Vagina (tissue), 2 donors: ENCODE measurements around the gene SEC16A. TPM values are rescaled to one million over a fixed set of nuclear protein-coding genes. Genes with fewer than 3 reads are reported as not detected.

ENCODE experiments used
- DNase-seq, 2 donors: peaks; one replicate each; pipeline ENCODE4 v3.0.0-alpha.2; 2017; ENCODE audit errors: extremely low spot score in 2 of 2
- H3K27ac ChIP-seq: fragments of 200-600 bp; sonication (generic); one replicate; pipeline ENCODE4 v1.5.1; 2019
- H3K27me3 ChIP-seq: fragments of 200-600 bp; sonication (generic); one replicate; pipeline ENCODE4 v1.5.1; 2019
- H3K36me3 ChIP-seq, 2 donors: fragments of 200-600 bp; sonication (generic); one replicate each; pipeline ENCODE4 v1.5.1; 2017 to 2019
- H3K4me1 ChIP-seq: fragments of 200-600 bp; sonication (generic); one replicate; pipeline ENCODE4 v1.5.1; 2019
- H3K4me3 ChIP-seq, 2 donors: fragments of 200-600 bp; sonication (generic); 1 replicate in 1 of 2; 2 replicates in 1 of 2; pipeline ENCODE4 v1.5.1; 2016 to 2019
- H3K9me3 ChIP-seq: fragments of 200-600 bp; sonication (generic); one replicate; pipeline ENCODE4 v1.5.1; 2019
- CTCF ChIP-seq, 3 experiments: fragments of 450-650 bp in 2 of 3; fragments of 200-600 bp in 1 of 3; sonication (generic) in 1 of 3; IDR thresholded peaks; one replicate each; pipeline ENCODE4 v1.5.1; 2017 to 2019; ENCODE audit warnings: antibody characterized with exemption in 3 of 3, mild to moderate bottlenecking in 2 of 3, moderate library complexity in 2 of 3
- POLR2A ChIP-seq, 2 donors: fragments of 450-650 bp; IDR thresholded peaks; one replicate each; pipeline ENCODE4 v1.6.1; 2017; ENCODE audit warnings: antibody characterized with exemption in 2 of 2, mild to moderate bottlenecking in 2 of 2, moderate library complexity in 2 of 2
- POLR2AphosphoS5 ChIP-seq, 2 donors: sonication (generic); formaldehyde crosslinking; IDR thresholded peaks; one replicate each; pipeline ENCODE4 v1.9.0; 2017; ENCODE audit warnings: antibody characterized with exemption in 2 of 2, mild to moderate bottlenecking in 2 of 2, low read depth in 1 of 2; ENCODE audit not compliant: insufficient read depth in 1 of 2
- intact Hi-C: fragments of 100-400 bp; cut with DNase I; formaldehyde crosslinking; loops from one replicate; pipeline ENCODE4 v1.15.1; 2023
- total RNA-seq: library from RNA; depleted of rRNA; stranded (reverse); fragments of >200 nt; gene quantifications from one replicate; pipeline ENCODE4 v1.2.3, GENCODE V29; 2016

Gene SEC16A
- total RNA-seq, 1 donor from 2014 or later, result 52.3 TPM

DNA sequence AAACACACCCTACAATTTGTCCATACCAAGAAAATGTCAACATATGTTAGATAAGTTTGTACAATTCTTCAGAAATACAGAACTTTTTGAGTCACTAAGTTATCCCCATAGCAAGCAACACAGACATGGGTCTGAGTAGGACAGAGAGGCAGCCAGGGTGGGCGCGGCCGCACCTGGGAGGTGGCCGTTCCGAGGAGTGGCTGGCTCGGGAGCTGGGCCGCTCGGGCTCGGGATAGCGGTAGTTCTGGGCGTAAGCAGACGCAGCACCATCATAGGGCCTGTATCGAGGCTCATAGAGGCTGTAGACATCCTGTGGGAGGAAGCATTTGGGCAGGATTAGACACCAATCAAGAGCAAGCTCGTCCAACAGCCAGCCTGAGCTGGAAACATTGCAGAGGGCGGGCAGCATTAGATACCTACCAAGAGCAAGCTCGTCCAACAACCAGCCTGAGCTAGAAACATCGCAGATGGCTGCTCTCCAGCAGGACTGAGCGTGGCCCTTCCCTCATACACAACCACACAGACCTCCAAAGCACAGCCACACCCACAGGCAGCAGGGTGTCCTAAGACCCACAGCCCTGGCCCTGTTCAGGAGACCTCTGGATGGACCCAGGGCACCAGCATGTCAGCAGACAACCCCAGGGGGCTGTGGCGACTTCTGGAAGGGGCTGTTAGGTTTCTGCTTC, 10.9 kb downstream of the SEC16A start:
- Histone ChIP-seq H3K4me3 (no peak overlapping the region), H3K9me3 (no peaks in the 10 kb centered on the region), H3K4me1 (no peaks in the 10 kb centered on the region), H3K27me3 (no peaks in the 10 kb centered on the region), H3K27ac (no peak overlapping the region), H3K36me3 (peaks cover 4 to 93% of the 10 kb centered on the region in 2 donors)
- intact Hi-C loops, result no loop called here
- no peak for DNase-seq
- TF ChIP-seq POLR2A (IDR thresholded peaks at IDR 0.05) (no peak), CTCF (IDR thresholded peaks at IDR 0.05) (no peak), POLR2AphosphoS5 (IDR thresholded peaks at IDR 0.05; ENCODE audit: insufficient read depth in 1 of 2, low read depth in 1 of 2) (no peak)

DNA sequence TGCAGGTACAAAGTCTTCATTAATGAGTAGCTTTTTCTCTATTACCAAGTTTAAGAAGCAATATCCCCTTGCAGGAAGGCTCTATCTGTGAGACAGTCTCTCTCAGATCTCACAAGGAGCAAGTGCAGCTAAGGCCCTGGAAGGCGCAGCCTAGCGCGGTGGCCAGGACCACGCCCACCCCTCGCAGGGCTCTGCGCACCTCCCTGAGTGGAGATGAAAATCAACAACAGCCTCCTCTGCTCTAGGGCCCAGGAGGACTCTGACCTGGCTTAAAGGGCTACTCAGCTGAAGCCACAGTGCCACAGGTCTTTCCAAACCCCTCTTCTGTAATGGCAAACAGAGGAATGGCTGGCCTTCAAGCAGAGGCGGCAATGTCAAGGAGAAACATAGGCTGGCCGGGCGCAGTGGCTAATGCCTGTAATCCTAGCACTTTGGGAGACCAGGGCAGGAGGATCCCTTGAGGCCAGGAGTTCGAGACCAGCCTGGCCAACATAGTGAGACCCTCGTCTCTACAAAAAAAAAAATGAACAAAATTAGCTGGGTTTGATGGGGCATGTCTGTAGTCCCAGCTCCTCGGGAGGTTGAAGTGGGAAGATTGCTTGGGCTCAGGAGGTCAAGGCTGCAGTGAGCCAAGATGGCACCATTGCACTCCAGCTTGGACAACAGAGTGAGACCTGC, 11.9 kb downstream of the SEC16A start:
- intact Hi-C loops, result no loop called here
- TF ChIP-seq CTCF (IDR thresholded peaks at IDR 0.05) (no peak), POLR2AphosphoS5 (IDR thresholded peaks at IDR 0.05; ENCODE audit: insufficient read depth in 1 of 2, low read depth in 1 of 2) (no peak), POLR2A (IDR thresholded peaks at IDR 0.05) (no peak)
- no peaks in the 10 kb centered on the region for H3K4me1 ChIP-seq

DNA sequence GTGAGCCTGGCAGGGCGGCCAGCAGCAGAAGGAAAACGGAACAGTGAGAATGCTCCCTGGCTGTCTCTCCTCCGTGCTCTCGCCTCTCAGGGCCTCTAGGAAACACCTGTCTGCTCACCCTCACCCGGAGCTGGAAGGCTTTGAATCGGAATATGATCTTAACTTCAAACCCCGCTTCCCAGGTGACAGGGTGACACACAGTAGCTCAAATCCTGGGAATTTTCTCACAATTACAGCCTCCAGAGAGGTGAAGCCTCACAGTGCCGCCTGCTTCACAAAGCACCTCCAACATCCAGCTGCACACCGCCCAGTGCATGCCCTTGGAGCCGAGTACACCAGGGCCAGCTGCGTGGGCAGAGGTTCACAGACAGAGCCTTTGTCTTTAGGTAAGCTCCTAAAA, 12.5 kb downstream of the SEC16A start:
- TF ChIP-seq CTCF (IDR thresholded peaks at IDR 0.05) (no peak), POLR2A (IDR thresholded peaks at IDR 0.05) (no peak), POLR2AphosphoS5 (IDR thresholded peaks at IDR 0.05; ENCODE audit: insufficient read depth in 1 of 2, low read depth in 1 of 2) (no peak)
- Histone ChIP-seq H3K27me3 (no peaks in the 10 kb centered on the region), H3K9me3 (no peaks in the 10 kb centered on the region), H3K27ac (no peak overlapping the region), H3K4me3 (no peak overlapping the region), H3K36me3 (peaks cover 9 to 93% of the 10 kb centered on the region in 2 donors), H3K4me1 (no peaks in the 10 kb centered on the region)
- intact Hi-C loops, result no loop called here
- DNase-seq, result no peak

More for the DNA sequence above, 11.9 kb downstream of the SEC16A start:
- Histone ChIP-seq H3K36me3 (peaks cover 7 to 93% of the 10 kb centered on the region in 2 donors), H3K27me3 (no peaks in the 10 kb centered on the region), H3K9me3 (no peaks in the 10 kb centered on the region), H3K27ac (no peak overlapping the region), H3K4me3 (no peak overlapping the region)
- DNase-seq, result no peak

DNA sequence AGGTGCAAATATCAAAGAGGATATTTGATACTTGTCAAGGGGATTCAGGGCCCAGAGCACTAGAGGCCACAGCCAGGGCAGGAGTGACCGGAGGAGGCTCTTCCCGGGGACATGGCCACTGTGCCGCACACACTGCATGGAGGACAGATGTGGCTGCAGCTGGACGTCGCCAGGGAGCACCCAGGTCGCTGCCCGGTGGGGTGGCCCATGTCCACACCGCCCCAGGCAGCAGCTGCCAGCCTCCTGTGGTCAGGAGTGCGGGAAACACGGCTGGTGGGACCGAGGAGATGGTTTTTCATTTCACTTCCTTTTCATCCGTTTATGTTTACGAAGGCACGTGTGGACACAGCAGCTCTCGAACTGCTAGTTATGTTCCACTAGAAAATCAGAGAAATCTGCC, 15.1 kb downstream of the SEC16A start:
- Histone ChIP-seq H3K36me3 (peaks cover 9 to 93% of the 10 kb centered on the region in 2 donors), H3K9me3 (no peaks in the 10 kb centered on the region), H3K4me1 (no peaks in the 10 kb centered on the region), H3K27me3 (no peaks in the 10 kb centered on the region), H3K4me3 (no peak overlapping the region), H3K27ac (no peak overlapping the region)
- TF ChIP-seq POLR2AphosphoS5 (IDR thresholded peaks at IDR 0.05; ENCODE audit: insufficient read depth in 1 of 2, low read depth in 1 of 2), result no peak
- TF ChIP-seq CTCF (IDR thresholded peaks at IDR 0.05), result no peak
- no peak for TF ChIP-seq POLR2A (IDR thresholded peaks at IDR 0.05)
- intact Hi-C loops, result no loop called here
- no peak for DNase-seq

- Histone ChIP-seq H3K4me3 (no peak overlapping the region), H3K27ac (no peak overlapping the region), H3K4me1 (no peaks in the 10 kb centered on the region), H3K27me3 (no peaks in the 10 kb centered on the region), H3K36me3 (peaks cover 9 to 96% of the 10 kb centered on the region in 2 donors), H3K9me3 (no peaks in the 10 kb centered on the region)
- intact Hi-C loops, result no loop called here
- TF ChIP-seq CTCF (IDR thresholded peaks at IDR 0.05), result no peak
- TF ChIP-seq POLR2AphosphoS5 (IDR thresholded peaks at IDR 0.05; ENCODE audit: insufficient read depth in 1 of 2, low read depth in 1 of 2), result no peak
- no peak for TF ChIP-seq POLR2A (IDR thresholded peaks at IDR 0.05)
- DNase-seq, result no peak
These were observed 16.7 kb downstream of the SEC16A start for GRCh38 chr9:136466155-136466541.
